Fibroblast of lung (primary cell): ENCODE measurements around the gene UBR3. TPM values are rescaled to one million over a fixed set of nuclear protein-coding genes. Genes with fewer than 3 reads are reported as not detected.

Source experiments
- DNase-seq, 2 donors: peaks; one replicate each; pipeline versions ENCODE4 v3.0.0 to v3.0.0-alpha.2; 2010; ENCODE audit warnings: low read depth in 2 of 2
- H2AFZ ChIP-seq: 2 replicates; pipeline ENCODE4 v1.5.1; 2012; ENCODE audit warnings: low read length, control low read depth, inconsistent platforms
- H3K27ac ChIP-seq: 2 replicates; pipeline ENCODE4 v1.5.1; 2011; ENCODE audit warnings: low read length, control low read depth; ENCODE audit not compliant: insufficient read depth
- H3K27me3 ChIP-seq: 2 replicates; pipeline ENCODE4 v1.5.1; 2011; ENCODE audit warnings: mild to moderate bottlenecking, low read length; ENCODE audit not compliant: control insufficient read depth, insufficient read depth
- H3K36me3 ChIP-seq: 2 replicates; pipeline ENCODE4 v1.5.1; 2011; ENCODE audit warnings: low read length; ENCODE audit not compliant: control insufficient read depth, insufficient read depth
- H3K4me1 ChIP-seq: 2 replicates; pipeline ENCODE4 v1.5.1; 2011; ENCODE audit warnings: low read length; ENCODE audit not compliant: control insufficient read depth, insufficient read depth; ENCODE audit errors: extremely low read depth
- H3K4me2 ChIP-seq: 2 replicates; pipeline ENCODE4 v1.5.1; 2011; ENCODE audit warnings: low read length, control low read depth; ENCODE audit not compliant: insufficient read depth; ENCODE audit errors: extremely low read depth
- H3K4me3 ChIP-seq, 4 experiments: fragments of 200-600 bp in 1 of 4; sonication (generic) in 1 of 4; replicated peaks in 1 of 4; 2 replicates each; pipeline ENCODE4 v1.5.1; 2011 to 2016; ENCODE audit warnings: low read length in 4 of 4, low read depth in 3 of 4, mild to moderate bottlenecking in 3 of 4, control low read depth in 2 of 4, inconsistent platforms in 1 of 4, mixed read lengths in 1 of 4; ENCODE audit not compliant: insufficient read depth in 1 of 4; ENCODE audit errors: control extremely low read depth in 1 of 4
- H3K79me2 ChIP-seq: 2 replicates; pipeline ENCODE4 v1.5.1; 2012; ENCODE audit warnings: mild to moderate bottlenecking, low read length, inconsistent platforms; ENCODE audit not compliant: control insufficient read depth, insufficient read depth
- H3K9ac ChIP-seq: 2 replicates; pipeline ENCODE4 v1.5.1; 2011; ENCODE audit warnings: mild to moderate bottlenecking, low read length, control low read depth; ENCODE audit not compliant: insufficient read depth
- H3K9me3 ChIP-seq: 2 replicates; pipeline ENCODE4 v1.5.1; 2012; ENCODE audit warnings: low read depth, low read length; ENCODE audit not compliant: control insufficient read depth, insufficient read depth
- H4K20me1 ChIP-seq: 2 replicates; pipeline ENCODE4 v1.5.1; 2011; ENCODE audit warnings: low read length; ENCODE audit not compliant: control insufficient read depth, insufficient read depth; ENCODE audit errors: extremely low read depth
- EZH2 ChIP-seq: IDR thresholded peaks from 2 replicates; pipeline ENCODE4 v1.5.1; 2012; ENCODE audit warnings: low read length, control low read depth, mild to moderate bottlenecking; ENCODE audit errors: missing control alignments
- polyA plus RNA-seq, 2 donors: library from polyadenylated mRNA; depleted of rRNA in 1 of 2; stranded (reverse) in 1 of 2; unstranded in 1 of 2; fragments of >200 nt; gene quantifications; 2 replicates each; pipeline ENCODE4 v1.2.1, GENCODE V29; 2011 to 2012; ENCODE audit warnings: missing spikeins in 1 of 2
- total RNA-seq: library from RNA; depleted of rRNA; stranded (reverse); fragments of >200 nt; gene quantifications from 2 replicates; pipeline ENCODE4 v1.2.1, GENCODE V29; 2014
- TF ChIP-seq, protein P1 (sequence below), 2 donors: IDR thresholded peaks in 1 of 2; conservative IDR thresholded peaks in 1 of 2; 1 replicate in 1 of 2; 2 replicates in 1 of 2; pipeline ENCODE4 v1.5.1; 2011 to 2012; ENCODE audit warnings: low read length in 2 of 2, control low read depth in 1 of 2, inconsistent platforms in 1 of 2, low read depth in 1 of 2, mild to moderate bottlenecking in 1 of 2

The UBR3 gene
- total and polyA plus RNA-seq, 2 donors (not counting 1 experiment from before 2014, with no cell fraction given), result 21.7 to 39.5 TPM

DNA sequence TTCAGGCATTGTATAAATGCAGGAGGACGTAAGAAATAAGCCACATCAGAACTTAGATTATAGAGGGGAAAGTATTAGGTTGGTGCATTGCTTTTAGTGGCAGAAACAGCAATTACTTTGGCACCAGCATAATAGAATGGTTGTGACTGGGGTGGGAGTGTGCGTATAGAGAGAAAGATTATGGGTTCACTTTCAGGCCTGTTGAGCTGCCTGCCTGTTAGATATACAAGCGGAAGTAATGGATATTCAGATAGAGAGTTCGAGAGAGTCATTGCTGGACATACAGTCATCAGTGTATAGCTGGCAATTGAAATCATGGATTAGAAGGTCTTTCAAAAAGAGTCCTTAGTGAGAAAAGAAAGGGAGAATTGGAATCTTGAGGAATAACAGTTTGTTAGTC lies 211.5 kb downstream of the UBR3 start:
- H4K20me1 ChIP-seq, result no peaks in the 10 kb centered on the region
- no peaks in the 10 kb centered on the region for H3K79me2 ChIP-seq
- H3K9ac ChIP-seq, result no peak overlapping the region
- H3K4me1 ChIP-seq, result no peaks in the 10 kb centered on the region
- DNase-seq, result no peak
- no peak overlapping the region for H3K4me2 ChIP-seq
- H3K9me3 ChIP-seq, result no peaks in the 10 kb centered on the region
- H3K27me3 ChIP-seq, result no peaks in the 10 kb centered on the region
- no peak overlapping the region for H3K4me3 ChIP-seq
- TF ChIP-seq, protein P1, sequence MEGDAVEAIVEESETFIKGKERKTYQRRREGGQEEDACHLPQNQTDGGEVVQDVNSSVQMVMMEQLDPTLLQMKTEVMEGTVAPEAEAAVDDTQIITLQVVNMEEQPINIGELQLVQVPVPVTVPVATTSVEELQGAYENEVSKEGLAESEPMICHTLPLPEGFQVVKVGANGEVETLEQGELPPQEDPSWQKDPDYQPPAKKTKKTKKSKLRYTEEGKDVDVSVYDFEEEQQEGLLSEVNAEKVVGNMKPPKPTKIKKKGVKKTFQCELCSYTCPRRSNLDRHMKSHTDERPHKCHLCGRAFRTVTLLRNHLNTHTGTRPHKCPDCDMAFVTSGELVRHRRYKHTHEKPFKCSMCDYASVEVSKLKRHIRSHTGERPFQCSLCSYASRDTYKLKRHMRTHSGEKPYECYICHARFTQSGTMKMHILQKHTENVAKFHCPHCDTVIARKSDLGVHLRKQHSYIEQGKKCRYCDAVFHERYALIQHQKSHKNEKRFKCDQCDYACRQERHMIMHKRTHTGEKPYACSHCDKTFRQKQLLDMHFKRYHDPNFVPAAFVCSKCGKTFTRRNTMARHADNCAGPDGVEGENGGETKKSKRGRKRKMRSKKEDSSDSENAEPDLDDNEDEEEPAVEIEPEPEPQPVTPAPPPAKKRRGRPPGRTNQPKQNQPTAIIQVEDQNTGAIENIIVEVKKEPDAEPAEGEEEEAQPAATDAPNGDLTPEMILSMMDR (conservative IDR thresholded peaks at IDR 0.05 in 1 of 2, IDR thresholded peaks at IDR 0.05 in 1 of 2; ENCODE audit: low read depth in 1 of 2, low read length in 2 of 2), result no peak
- TF ChIP-seq EZH2, result no peak
- no peaks in the 10 kb centered on the region for H3K36me3 ChIP-seq
- H2AFZ ChIP-seq, result no peak overlapping the region
- no peak overlapping the region for H3K27ac ChIP-seq

DNA sequence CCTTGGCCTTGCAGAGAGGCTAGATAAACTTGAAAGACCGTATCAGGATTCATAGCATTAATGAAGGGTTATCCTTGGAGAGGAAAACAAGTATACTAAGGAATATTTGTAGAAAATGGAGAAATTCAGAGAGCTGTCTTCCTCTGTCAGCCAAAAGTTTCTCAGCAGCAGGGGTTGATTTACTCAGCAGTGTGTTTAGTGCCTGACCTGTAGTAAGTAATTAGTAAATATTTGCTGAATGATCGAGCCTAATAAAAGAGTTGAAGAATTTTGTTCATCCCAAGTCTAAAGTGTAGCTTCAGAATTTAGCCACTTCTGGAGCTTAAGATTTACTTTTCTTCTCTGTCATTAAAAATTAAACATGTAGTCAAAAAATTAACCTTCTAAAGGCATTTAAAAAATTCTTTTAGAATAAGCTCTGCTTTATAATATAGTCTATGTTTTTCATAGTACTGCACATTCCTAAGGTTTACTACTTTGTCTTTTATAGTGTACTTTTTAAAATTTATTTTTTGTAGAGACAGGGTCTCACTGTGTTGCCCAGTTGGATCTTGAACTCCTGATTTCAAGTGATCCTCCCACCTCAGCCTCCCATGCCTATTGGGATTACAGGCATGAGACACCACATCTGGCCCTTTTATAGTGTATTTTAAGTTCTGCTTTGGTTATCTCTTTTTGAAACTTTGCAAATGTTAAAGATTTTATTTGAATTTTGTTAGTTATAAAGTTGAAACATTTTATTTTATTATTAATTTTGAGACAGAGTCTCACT lies 212.3 kb downstream of the UBR3 start:
- Histone ChIP-seq H3K9me3 (no peaks in the 10 kb centered on the region), H3K4me3 (no peak overlapping the region), H3K4me1 (no peaks in the 10 kb centered on the region), H4K20me1 (no peaks in the 10 kb centered on the region), H3K79me2 (no peaks in the 10 kb centered on the region), H3K4me2 (no peak overlapping the region), H3K9ac (no peak overlapping the region), H3K36me3 (no peaks in the 10 kb centered on the region), H3K27ac (no peak overlapping the region), H3K27me3 (no peaks in the 10 kb centered on the region), H2AFZ (no peak overlapping the region)
- no peak for TF ChIP-seq EZH2
- TF ChIP-seq, protein P1 (conservative IDR thresholded peaks at IDR 0.05 in 1 of 2, IDR thresholded peaks at IDR 0.05 in 1 of 2; ENCODE audit: low read depth in 1 of 2, low read length in 2 of 2), result no peak
- no peak for DNase-seq

DNA sequence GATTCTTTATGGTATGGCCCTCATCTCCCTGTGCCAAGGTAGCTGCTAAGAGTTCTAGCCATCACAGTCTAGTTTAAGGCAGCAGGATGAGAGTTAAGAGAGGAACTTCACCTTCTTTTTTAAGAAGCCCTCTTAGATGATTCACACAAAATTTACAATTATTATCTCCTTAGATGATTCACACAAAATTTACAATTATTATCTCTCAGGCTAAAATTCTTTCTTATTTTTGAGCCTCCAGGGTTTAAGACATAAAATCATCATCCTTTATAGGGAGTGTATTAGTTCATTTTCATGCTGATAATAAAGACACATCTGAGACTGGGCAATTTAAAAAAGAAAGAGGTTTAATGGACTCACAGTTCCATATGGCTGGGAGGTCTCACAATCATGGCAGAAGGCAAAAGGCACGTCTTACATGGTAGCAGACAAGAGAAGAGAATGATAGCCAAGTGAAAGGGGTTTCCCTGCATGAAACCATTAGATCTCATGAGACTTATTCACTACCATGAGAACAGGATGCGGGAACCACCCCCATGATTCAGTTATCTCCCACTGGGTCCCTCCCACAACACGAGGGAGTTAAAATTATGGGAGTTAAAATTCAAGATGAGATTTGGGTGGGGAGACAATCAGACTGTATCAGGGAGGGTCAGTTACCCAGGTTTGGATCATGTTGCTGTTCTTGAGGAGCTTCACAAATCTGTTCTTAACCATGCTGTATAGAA lies 217.7 kb downstream of the UBR3 start:
- Histone ChIP-seq H3K4me2 (no peak overlapping the region), H3K9me3 (no peaks in the 10 kb centered on the region), H4K20me1 (no peaks in the 10 kb centered on the region), H3K79me2 (no peaks in the 10 kb centered on the region), H2AFZ (no peak overlapping the region), H3K4me1 (no peaks in the 10 kb centered on the region), H3K27me3 (no peaks in the 10 kb centered on the region), H3K4me3 (no peak overlapping the region), H3K36me3 (no peaks in the 10 kb centered on the region), H3K27ac (no peak overlapping the region), H3K9ac (no peak overlapping the region)
- TF ChIP-seq EZH2, result no peak
- TF ChIP-seq, protein P1 (conservative IDR thresholded peaks at IDR 0.05 in 1 of 2, IDR thresholded peaks at IDR 0.05 in 1 of 2; ENCODE audit: low read depth in 1 of 2, low read length in 2 of 2), result no peak
- no peak for DNase-seq
